Hippocampal formation (tissue), 2 donors: ENCODE results near the gene NET1.

Experiments
- DNase-seq, 2 donors: peaks; one replicate each; lab custom pipeline; 2025; lab: John Stamatoyannopoulos, UW

NET1 gene

GRCh38 chr10:5502061-5502521, 89.7 kb downstream of the NET1 start:
- no peak for DNase-seq

- DNase-seq = no peak
Measured at GRCh38 chr10:5502571-5503476, 90.5 kb downstream of the NET1 start.

GRCh38 chr10:5503477-5503835, 91.1 kb downstream of the NET1 start:
- no peak for DNase-seq

GRCh38 chr10:5504146-5505072, 92.1 kb downstream of the NET1 start:
- no peak for DNase-seq

GRCh38 chr10:5506246-5506645, 93.9 kb downstream of the NET1 start:
- DNase-seq = no peak

- no peak for DNase-seq
Measured at GRCh38 chr10:5506751-5507648, 94.6 kb downstream of the NET1 start.

- no peak for DNase-seq
Measured at GRCh38 chr10:5507649-5508131, 95.3 kb downstream of the NET1 start.

GRCh38 chr10:5508161-5508604, 95.8 kb downstream of the NET1 start:
- no peak for DNase-seq
